Activated CD8-positive, alpha-beta T cell treated with anti-CD3 and anti-CD28 coated beads for 36 hours (primary cell): ENCODE measurements around the gene COMT. TPM values are rescaled to one million over a fixed set of nuclear protein-coding genes. Genes with fewer than 3 reads are reported as not detected.

Experiments used
- ATAC-seq: fragments of 200-7000 bp; cut with Tn5 transposase; one replicate; pipeline ENCODE4 v1.10.0; 2021; ENCODE audit warnings: mild to moderate bottlenecking, moderate library complexity
- CTCF ChIA-PET: fragments of 350-600 bp; sonication (Branson Sonifier 250); formaldehyde crosslinking; loops from one replicate; lab custom pipeline; 2021; ENCODE audit warnings: antibody characterized with exemption; lab: Charles Lee
- POLR2A ChIA-PET: fragments of 350-600 bp; sonication (Branson Sonifier 250); formaldehyde crosslinking; loops from one replicate; lab custom pipeline; 2021; ENCODE audit warnings: antibody characterized with exemption; lab: Charles Lee
- DNase-seq: peaks from one replicate; pipeline ENCODE4 v3.0.0-alpha.2; 2020
- H3K27ac Mint-ChIP-seq: one replicate; pipeline ENCODE4 v1.8.0; 2021; ENCODE audit warnings: mild to moderate bottlenecking, mixed read lengths
- H3K27me3 Mint-ChIP-seq: one replicate; pipeline ENCODE4 v1.8.0; 2021; ENCODE audit warnings: mixed read lengths
- H3K36me3 Mint-ChIP-seq: one replicate; pipeline ENCODE4 v1.8.0; 2021; ENCODE audit warnings: low read depth, mixed read lengths
- H3K4me1 Mint-ChIP-seq: one replicate; pipeline ENCODE4 v1.8.0; 2021; ENCODE audit warnings: low read depth, mixed read lengths
- H3K4me3 Mint-ChIP-seq: one replicate; pipeline ENCODE4 v1.8.0; 2021; ENCODE audit warnings: mild to moderate bottlenecking, moderate library complexity, mixed read lengths
- H3K9me3 Mint-ChIP-seq: one replicate; pipeline ENCODE4 v1.8.0; 2021; ENCODE audit warnings: mixed read lengths
- intact Hi-C: fragments of 100-400 bp; cut with micrococcal nuclease; formaldehyde crosslinking; loops from one replicate; pipeline ENCODE4 v1.10.0; 2022
- total RNA-seq, 2 experiments: library from RNA; stranded (reverse); gene quantifications; one replicate each; pipeline ENCODE4 v1.2.3, GENCODE V29; 2021
- TF ChIP-seq, protein P1 (sequence below): fragments of 200-600 bp; IDR thresholded peaks from one replicate; pipeline ENCODE4 v1.8.0; 2022; ENCODE audit warnings: antibody characterized with exemption, mild to moderate bottlenecking

Gene COMT
- total RNA-seq, 2 experiments from 2014 or later = 70.7 to 74.5 TPM

- Mint-ChIP-seq H3K36me3 (no peaks in the 10 kb centered on the region), H3K4me1 (peaks cover 17% of the 10 kb centered on the region), H3K4me3 (no peak overlapping the region), H3K27ac (no peak overlapping the region), H3K27me3 (no peaks in the 10 kb centered on the region), H3K9me3 (no peaks in the 10 kb centered on the region)
- no peak for ATAC-seq
- intact Hi-C loops = no loop called here
- TF ChIP-seq, protein P1, sequence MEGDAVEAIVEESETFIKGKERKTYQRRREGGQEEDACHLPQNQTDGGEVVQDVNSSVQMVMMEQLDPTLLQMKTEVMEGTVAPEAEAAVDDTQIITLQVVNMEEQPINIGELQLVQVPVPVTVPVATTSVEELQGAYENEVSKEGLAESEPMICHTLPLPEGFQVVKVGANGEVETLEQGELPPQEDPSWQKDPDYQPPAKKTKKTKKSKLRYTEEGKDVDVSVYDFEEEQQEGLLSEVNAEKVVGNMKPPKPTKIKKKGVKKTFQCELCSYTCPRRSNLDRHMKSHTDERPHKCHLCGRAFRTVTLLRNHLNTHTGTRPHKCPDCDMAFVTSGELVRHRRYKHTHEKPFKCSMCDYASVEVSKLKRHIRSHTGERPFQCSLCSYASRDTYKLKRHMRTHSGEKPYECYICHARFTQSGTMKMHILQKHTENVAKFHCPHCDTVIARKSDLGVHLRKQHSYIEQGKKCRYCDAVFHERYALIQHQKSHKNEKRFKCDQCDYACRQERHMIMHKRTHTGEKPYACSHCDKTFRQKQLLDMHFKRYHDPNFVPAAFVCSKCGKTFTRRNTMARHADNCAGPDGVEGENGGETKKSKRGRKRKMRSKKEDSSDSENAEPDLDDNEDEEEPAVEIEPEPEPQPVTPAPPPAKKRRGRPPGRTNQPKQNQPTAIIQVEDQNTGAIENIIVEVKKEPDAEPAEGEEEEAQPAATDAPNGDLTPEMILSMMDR = no peak
- POLR2A ChIA-PET = no interaction called here
- no peak for DNase-seq
- CTCF ChIA-PET = interaction anchor here (0.7 kb wide), 1 partner anchor 155 kb away, joined by 5 read pairs; no protein-coding TSS in a partner anchor
Observed at GRCh38 chr22:19975707-19976035, 34.1 kb downstream of the COMT start.

DNA sequence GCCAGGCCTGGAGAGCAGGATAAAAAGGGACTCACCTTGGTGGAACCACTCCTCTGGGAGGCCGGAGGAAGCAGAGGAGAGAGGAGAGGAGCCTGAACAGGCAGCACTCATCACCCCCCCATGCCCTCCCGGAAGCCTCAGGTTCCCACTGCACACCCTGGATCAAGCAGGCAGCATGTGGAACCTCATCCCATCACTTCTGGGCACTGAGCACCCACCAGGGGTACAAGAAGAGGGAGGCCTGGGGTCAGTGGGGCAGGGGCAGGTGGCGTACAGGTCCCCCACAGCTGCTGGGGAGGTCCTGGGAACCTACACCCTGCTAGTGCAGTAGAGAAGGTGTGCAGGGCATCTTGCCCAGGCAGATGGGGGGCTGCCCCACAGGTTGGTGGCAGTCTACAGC lies 35.1 kb downstream of the COMT start:
- peaks cover 11% of the 10 kb centered on the region for H3K4me1 Mint-ChIP-seq
- H3K9me3 Mint-ChIP-seq = no peaks in the 10 kb centered on the region
- ChIA-PET POLR2A (no interaction called here), CTCF (no interaction called here)
- ATAC-seq = no peak
- no peaks in the 10 kb centered on the region for H3K27me3 Mint-ChIP-seq
- H3K36me3 Mint-ChIP-seq = no peaks in the 10 kb centered on the region
- H3K4me3 Mint-ChIP-seq = no peak overlapping the region
- intact Hi-C loops = no loop called here
- TF ChIP-seq, protein P1 = no peak
- DNase-seq = no peak
- H3K27ac Mint-ChIP-seq = no peak overlapping the region

DNA sequence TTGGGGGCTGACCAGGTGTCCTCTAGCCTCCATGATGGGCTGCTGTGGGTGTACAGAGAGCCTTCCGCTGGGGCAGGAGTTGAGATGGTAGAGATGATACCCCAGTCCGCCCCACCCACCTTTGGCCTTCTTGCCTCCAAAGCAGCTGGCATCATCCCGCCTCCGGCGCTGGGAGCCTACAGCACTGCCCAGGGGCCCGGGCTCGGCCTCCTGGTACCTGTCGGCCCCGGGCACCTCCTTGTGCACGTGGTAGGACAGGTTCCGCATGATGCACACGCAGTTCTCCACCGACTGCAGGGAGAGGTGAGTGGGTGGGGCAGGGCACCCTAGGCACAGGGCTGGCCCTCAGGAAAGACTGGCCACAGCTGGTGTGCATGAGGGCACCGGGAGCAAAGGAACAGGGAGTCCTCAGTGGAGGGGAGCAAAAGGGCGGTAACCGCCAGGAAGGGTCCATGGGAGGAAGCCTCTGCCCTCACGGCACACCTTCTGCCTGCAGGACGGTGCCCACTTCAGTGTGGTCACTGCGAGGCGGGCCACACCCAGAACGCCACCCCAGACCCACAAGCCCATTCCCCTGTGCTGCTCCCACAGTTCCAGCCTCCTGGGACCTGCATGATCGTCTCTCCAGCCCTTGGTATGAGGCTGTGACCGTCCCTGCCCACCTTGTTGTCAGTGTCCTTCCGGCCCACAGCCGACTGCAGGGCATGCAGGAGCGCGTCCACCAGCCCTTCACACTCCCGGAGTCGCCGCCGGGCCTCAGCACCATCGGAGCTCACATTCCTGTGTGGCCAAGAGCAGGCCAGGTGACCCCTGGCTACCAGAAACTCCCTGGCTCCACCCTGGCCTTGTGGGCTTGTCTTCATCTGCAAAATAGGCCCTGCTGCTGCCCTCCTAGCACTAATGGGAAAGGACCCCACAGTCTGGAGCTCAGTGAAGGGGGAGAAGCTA lies 36.0 kb downstream of the COMT start:
- H3K27ac Mint-ChIP-seq = no peak overlapping the region
- ATAC-seq (no peak), DNase-seq (no peak)
- H3K27me3 Mint-ChIP-seq = no peaks in the 10 kb centered on the region
- intact Hi-C loops = no loop called here
- H3K9me3 Mint-ChIP-seq = no peaks in the 10 kb centered on the region
- peaks cover 6% of the 10 kb centered on the region for H3K4me1 Mint-ChIP-seq
- CTCF ChIA-PET = interaction anchor here (1.3 kb wide), 1 partner anchor 7 kb away, joined by 3 read pairs; no protein-coding TSS in a partner anchor
- POLR2A ChIA-PET = interaction anchor here (0.5 kb wide), 1 partner anchor 682 kb away, joined by 3 read pairs; no protein-coding TSS in a partner anchor
- H3K4me3 Mint-ChIP-seq = no peak overlapping the region
- TF ChIP-seq, protein P1 = no peak
- H3K36me3 Mint-ChIP-seq = no peaks in the 10 kb centered on the region

DNA sequence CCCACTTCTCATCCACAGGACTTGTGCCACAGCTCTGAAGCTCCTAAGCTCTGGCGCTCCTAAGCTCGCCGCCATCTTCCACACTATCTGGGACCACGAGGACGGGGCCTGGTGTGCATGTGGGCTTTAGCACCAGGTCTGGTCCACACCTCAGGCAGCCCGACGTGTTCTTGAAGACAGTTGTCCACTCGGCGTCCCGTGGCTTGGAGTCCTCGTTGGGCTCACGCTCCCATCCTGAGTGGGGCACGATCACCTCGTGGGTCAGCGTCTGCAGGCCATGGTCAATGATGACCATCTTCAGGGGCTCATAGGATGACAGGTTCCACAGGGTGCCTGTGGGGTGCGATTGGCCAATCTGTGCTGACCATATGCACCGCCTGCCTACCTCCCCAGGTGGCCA lies 37.2 kb downstream of the COMT start:
- POLR2A ChIA-PET = no interaction called here
- peaks cover 6% of the 10 kb centered on the region for H3K4me1 Mint-ChIP-seq
- CTCF ChIA-PET = interaction anchor here (1.3 kb wide), 2 partner anchors 9 to 35 kb away, joined by 3 read pairs; no protein-coding TSS in a partner anchor
- intact Hi-C loops = no loop called here
- ATAC-seq (no peak), DNase-seq (no peak)
- no peaks in the 10 kb centered on the region for H3K27me3 Mint-ChIP-seq
- H3K4me3 Mint-ChIP-seq = no peak overlapping the region
- TF ChIP-seq, protein P1 = no peak
- H3K9me3 Mint-ChIP-seq = no peaks in the 10 kb centered on the region
- H3K27ac Mint-ChIP-seq = no peak overlapping the region
- H3K36me3 Mint-ChIP-seq = no peaks in the 10 kb centered on the region
